ACC112 (cell line): ENCODE measurements around the gene ARHGEF9.
"Not testable (repeated sequence)": the region's sequence is repeated elsewhere in the genome, so short reads cannot be mapped to it uniquely, and the experiment has no call there.

Source experiments
- H2AFZ ChIP-seq: fragments of 200-600 bp; sonication (generic); one replicate; pipeline ENCODE4 v1.6.0; 2017; ENCODE audit warnings: antibody characterized with exemption, low read length; ENCODE audit not compliant: unreplicated experiment
- H3K27ac ChIP-seq: fragments of 200-600 bp; sonication (generic); 2 replicates; pipeline ENCODE4 v1.5.1; 2014; ENCODE audit warnings: low read depth, mild to moderate bottlenecking, antibody characterized with exemption, low read length, moderate library complexity
- H3K27me3 ChIP-seq: fragments of 200-600 bp; sonication (generic); 2 replicates; pipeline ENCODE4 v1.6.1; 2014; ENCODE audit warnings: mild to moderate bottlenecking, antibody characterized with exemption, low read length, moderate library complexity, mixed read lengths; ENCODE audit not compliant: insufficient read depth
- H3K36me3 ChIP-seq: fragments of 200-600 bp; sonication (generic); 2 replicates; pipeline ENCODE4 v1.6.1; 2016; ENCODE audit warnings: mild to moderate bottlenecking, antibody characterized with exemption, low read length, moderate library complexity, mixed read lengths; ENCODE audit not compliant: insufficient read depth
- H3K4me1 ChIP-seq: fragments of 200-600 bp; sonication (generic); one replicate; pipeline ENCODE4 v1.6.1; 2016; ENCODE audit warnings: low read length, mixed read lengths; ENCODE audit not compliant: insufficient read depth, unreplicated experiment, control insufficient read depth
- H3K4me3 ChIP-seq: fragments of 200-600 bp; sonication (generic); 2 replicates; pipeline ENCODE4 v1.5.1; 2014; ENCODE audit warnings: mild to moderate bottlenecking, low read depth, low read length
- H3K79me2 ChIP-seq: fragments of 200-600 bp; sonication (generic); one replicate; pipeline ENCODE4 v1.6.0; 2016; ENCODE audit warnings: low read length; ENCODE audit not compliant: control insufficient read depth, unreplicated experiment, insufficient read depth

The ARHGEF9 gene

GRCh38 chrX:63661676-63662075 lies 123.3 kb downstream of the ARHGEF9 start:
- H3K27me3 ChIP-seq: no peaks in the 10 kb centered on the region
- H3K79me2 ChIP-seq: no peaks in the 10 kb centered on the region
- H3K36me3 ChIP-seq: no peaks in the 10 kb centered on the region
- no peak overlapping the region for H2AFZ ChIP-seq
- no peak overlapping the region for H3K27ac ChIP-seq
- H3K4me1 ChIP-seq: peaks cover 31% of the 10 kb centered on the region
- H3K4me3 ChIP-seq: no peak overlapping the region

GRCh38 chrX:63658920-63659319 lies 126.1 kb downstream of the ARHGEF9 start:
- Histone ChIP-seq H2AFZ (no peak overlapping the region), H3K36me3 (no peaks in the 10 kb centered on the region), H3K79me2 (no peaks in the 10 kb centered on the region), H3K27me3 (no peaks in the 10 kb centered on the region), H3K27ac (peak overlapping the region; percentile 75; the same call in 1 of the 2 replicates), H3K4me1 (peaks cover 23% of the 10 kb centered on the region), H3K4me3 (no peak overlapping the region)

- Histone ChIP-seq H2AFZ (no peak overlapping the region), H3K36me3 (no peaks in the 10 kb centered on the region), H3K27ac (peak overlapping the region; percentile 75), H3K27me3 (no peaks in the 10 kb centered on the region), H3K4me1 (peaks cover 23% of the 10 kb centered on the region), H3K4me3 (no peak overlapping the region), H3K79me2 (no peaks in the 10 kb centered on the region)
These were observed 127.2 kb downstream of the ARHGEF9 start for GRCh38 chrX:63657821-63658220.

GRCh38 chrX:63656871-63657580 lies 128.0 kb downstream of the ARHGEF9 start:
- Histone ChIP-seq H3K4me3 (no peak overlapping the region), H3K36me3 (no peaks in the 10 kb centered on the region), H3K4me1 (peaks cover 26% of the 10 kb centered on the region), H3K27me3 (no peaks in the 10 kb centered on the region), H3K27ac (peak overlapping the region; percentile 75), H2AFZ (no peak overlapping the region), H3K79me2 (no peaks in the 10 kb centered on the region)

GRCh38 chrX:63652086-63652765 lies 132.8 kb downstream of the ARHGEF9 start:
- peaks cover 6% of the 10 kb centered on the region for H3K4me1 ChIP-seq
- no peak overlapping the region for H3K27ac ChIP-seq
- no peaks in the 10 kb centered on the region for H3K36me3 ChIP-seq
- no peaks in the 10 kb centered on the region for H3K79me2 ChIP-seq
- no peak overlapping the region for H3K4me3 ChIP-seq
- H3K27me3 ChIP-seq: no peaks in the 10 kb centered on the region
- no peak overlapping the region for H2AFZ ChIP-seq

- not testable (repeated sequence) for H3K36me3 ChIP-seq, H3K79me2 ChIP-seq, H3K4me1 ChIP-seq, H3K27ac ChIP-seq, H3K4me3 ChIP-seq, H2AFZ ChIP-seq, H3K27me3 ChIP-seq
These were observed 139.3 kb downstream of the ARHGEF9 start for GRCh38 chrX:63645748-63646147.

GRCh38 chrX:63635750-63636149 lies 149.3 kb downstream of the ARHGEF9 start:
- Histone ChIP-seq H3K27ac (no peak overlapping the region), H3K27me3 (no peaks in the 10 kb centered on the region), H3K36me3 (no peaks in the 10 kb centered on the region), H3K4me3 (no peak overlapping the region), H3K79me2 (no peaks in the 10 kb centered on the region), H3K4me1 (no peaks in the 10 kb centered on the region), H2AFZ (no peak overlapping the region)

GRCh38 chrX:63613531-63614028 lies 171.4 kb downstream of the ARHGEF9 start:
- H3K4me3 ChIP-seq: no peak overlapping the region
- H3K27me3 ChIP-seq: no peaks in the 10 kb centered on the region
- no peaks in the 10 kb centered on the region for H3K4me1 ChIP-seq
- no peak overlapping the region for H2AFZ ChIP-seq
- no peaks in the 10 kb centered on the region for H3K36me3 ChIP-seq
- no peaks in the 10 kb centered on the region for H3K79me2 ChIP-seq
- no peak overlapping the region for H3K27ac ChIP-seq

- H3K4me1 ChIP-seq: no peaks in the 10 kb centered on the region
These were observed 199.1 kb downstream of the ARHGEF9 start for GRCh38 chrX:63585936-63586335.

More at GRCh38 chrX:63585936-63586335, 199.1 kb downstream of the ARHGEF9 start:
- H2AFZ ChIP-seq: no peak overlapping the region
- no peaks in the 10 kb centered on the region for H3K27me3 ChIP-seq
- H3K27ac ChIP-seq: no peak overlapping the region
- H3K36me3 ChIP-seq: no peaks in the 10 kb centered on the region
- no peaks in the 10 kb centered on the region for H3K79me2 ChIP-seq
- no peak overlapping the region for H3K4me3 ChIP-seq
